Kidney (tissue), 14 donors: Measurements from ENCODE around the gene NGDN. TPM values are rescaled to one million over a fixed set of nuclear protein-coding genes. Genes with fewer than 3 reads are reported as not detected.

Experiments
- DNase-seq, 5 donors: peaks; one replicate each; pipeline ENCODE4 v3.0.0-alpha.2; 2013 to 2020
- FAIRE-seq: peaks from 2 replicates; lab custom pipeline; 2012; peaks lifted over from hg19 to GRCh38; lab: Jason Lieb, UNC
- H3K27ac ChIP-seq, 2 donors: one replicate each; pipeline ENCODE4 v1.7.0; 2013; ENCODE audit warnings: low read depth in 2 of 2, low read length in 2 of 2, inconsistent platforms in 1 of 2
- H3K27me3 ChIP-seq: one replicate; pipeline ENCODE4 v1.7.1; 2013; ENCODE audit warnings: low read length, inconsistent platforms; ENCODE audit not compliant: control insufficient read depth, insufficient read depth
- H3K36me3 ChIP-seq, 3 donors: one replicate each; pipeline versions ENCODE4 v1.7.0 to v1.7.1; 2013; ENCODE audit warnings: low read length in 3 of 3, control low read depth in 1 of 3, inconsistent platforms in 1 of 3; ENCODE audit not compliant: insufficient read depth in 3 of 3, control insufficient read depth in 2 of 3
- H3K4me1 ChIP-seq, 3 donors: one replicate each; pipeline versions ENCODE4 v1.7.0 to v1.7.1; 2013; ENCODE audit warnings: low read length in 3 of 3, inconsistent platforms in 1 of 3, low read depth in 1 of 3; ENCODE audit not compliant: control insufficient read depth in 2 of 3, insufficient read depth in 2 of 3
- H3K4me3 ChIP-seq, 3 donors: one replicate each; pipeline versions ENCODE4 v1.7.0 to v1.8.1; 2013; ENCODE audit warnings: low read length in 3 of 3, control low read depth in 1 of 3, inconsistent platforms in 1 of 3
- H3K9ac ChIP-seq, 3 donors: one replicate each; pipeline versions ENCODE4 v1.7.0 to v1.7.1; 2013; ENCODE audit warnings: low read length in 3 of 3, control low read depth in 1 of 3, inconsistent platforms in 1 of 3
- H3K9me3 ChIP-seq, 3 donors: one replicate each; pipeline versions ENCODE4 v1.7.0 to v1.7.1; 2013; ENCODE audit warnings: low read length in 3 of 3, control low read depth in 1 of 3, inconsistent platforms in 1 of 3; ENCODE audit not compliant: control insufficient read depth in 2 of 3, insufficient read depth in 1 of 3
- intact Hi-C: fragments of 100-400 bp; cut with DNase I; formaldehyde crosslinking; loops from one replicate; pipeline ENCODE4 v1.11.1; 2022
- polyA plus RNA-seq: library from polyadenylated mRNA; stranded (reverse); fragments of 350-450 nt; fragmentation: Illumina TruSeq; extraction: RNeasy Lipid Tissue Mini Kit (QIAGEN cat#74804); gene quantifications from one replicate; pipeline ENCODE4 v1.2.3, GENCODE V29; 2014; ENCODE audit warnings: low read depth, low replicate concordance; ENCODE audit not compliant: insufficient read depth
- total RNA-seq: library from RNA; stranded (reverse); fragmentation: NEBNext Ultra II Directional; extraction: Animal tissue kit (Norgen Biotek cat#: 25700); gene quantifications from one replicate; pipeline ENCODE4 v1.2.1, GENCODE V29; 2021
- TF ChIP-seq, protein P1 (sequence below): IDR thresholded peaks from 3 replicates; pipeline ENCODE4 v1.5.1; 2012; ENCODE audit warnings: mild to moderate bottlenecking, moderate library complexity, borderline replicate concordance; ENCODE audit not compliant: insufficient read depth; ENCODE audit errors: extremely low read depth
- donor health status: control.
- donor health status: control.
- donor health status: control.
- donor health status: control.
- donor health status: control.
- donor health status: DM: yes; HTN: yes; CAD: no.
- donor health status: Normal renal cell carcinoma (clear cell type).

The NGDN gene
- total and polyA plus RNA-seq, 2 donors from 2014 or later, result 35.6 to 37.6 TPM

DNA sequence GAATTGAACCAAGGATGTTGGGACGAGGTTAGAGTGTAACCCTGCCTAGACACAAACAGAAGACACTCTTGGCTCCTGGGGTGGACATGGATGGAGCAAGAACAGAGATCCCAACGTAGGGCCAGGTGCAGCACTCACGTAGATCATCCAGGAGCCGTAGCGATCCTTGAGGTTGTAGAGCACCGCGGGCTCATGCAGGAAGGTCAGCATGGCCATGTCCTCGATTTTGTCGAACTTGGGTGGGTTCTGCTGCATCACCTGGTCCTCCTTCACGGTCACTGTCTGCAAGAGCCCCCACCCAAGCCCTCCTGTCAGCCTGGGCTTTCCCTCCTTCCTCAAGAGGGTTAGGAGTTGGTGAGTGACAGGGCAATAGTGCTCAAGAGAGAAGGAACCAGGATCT is 36.6 kb upstream of the NGDN start:
- Histone ChIP-seq H3K27ac (no peak overlapping the region), H3K4me1 (peaks cover 0 to 7% (median 4%) of the 10 kb centered on the region in 3 donors), H3K27me3 (no peaks in the 10 kb centered on the region), H3K4me3 (no peak overlapping the region), H3K36me3 (no peaks in the 10 kb centered on the region), H3K9ac (no peak overlapping the region), H3K9me3 (no peaks in the 10 kb centered on the region)
- no peak for FAIRE-seq
- intact Hi-C loops, result no loop called here
- TF ChIP-seq, protein P1, sequence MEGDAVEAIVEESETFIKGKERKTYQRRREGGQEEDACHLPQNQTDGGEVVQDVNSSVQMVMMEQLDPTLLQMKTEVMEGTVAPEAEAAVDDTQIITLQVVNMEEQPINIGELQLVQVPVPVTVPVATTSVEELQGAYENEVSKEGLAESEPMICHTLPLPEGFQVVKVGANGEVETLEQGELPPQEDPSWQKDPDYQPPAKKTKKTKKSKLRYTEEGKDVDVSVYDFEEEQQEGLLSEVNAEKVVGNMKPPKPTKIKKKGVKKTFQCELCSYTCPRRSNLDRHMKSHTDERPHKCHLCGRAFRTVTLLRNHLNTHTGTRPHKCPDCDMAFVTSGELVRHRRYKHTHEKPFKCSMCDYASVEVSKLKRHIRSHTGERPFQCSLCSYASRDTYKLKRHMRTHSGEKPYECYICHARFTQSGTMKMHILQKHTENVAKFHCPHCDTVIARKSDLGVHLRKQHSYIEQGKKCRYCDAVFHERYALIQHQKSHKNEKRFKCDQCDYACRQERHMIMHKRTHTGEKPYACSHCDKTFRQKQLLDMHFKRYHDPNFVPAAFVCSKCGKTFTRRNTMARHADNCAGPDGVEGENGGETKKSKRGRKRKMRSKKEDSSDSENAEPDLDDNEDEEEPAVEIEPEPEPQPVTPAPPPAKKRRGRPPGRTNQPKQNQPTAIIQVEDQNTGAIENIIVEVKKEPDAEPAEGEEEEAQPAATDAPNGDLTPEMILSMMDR, result no peak
- peak in 1 of 5 donors; percentile 21 for DNase-seq

DNA sequence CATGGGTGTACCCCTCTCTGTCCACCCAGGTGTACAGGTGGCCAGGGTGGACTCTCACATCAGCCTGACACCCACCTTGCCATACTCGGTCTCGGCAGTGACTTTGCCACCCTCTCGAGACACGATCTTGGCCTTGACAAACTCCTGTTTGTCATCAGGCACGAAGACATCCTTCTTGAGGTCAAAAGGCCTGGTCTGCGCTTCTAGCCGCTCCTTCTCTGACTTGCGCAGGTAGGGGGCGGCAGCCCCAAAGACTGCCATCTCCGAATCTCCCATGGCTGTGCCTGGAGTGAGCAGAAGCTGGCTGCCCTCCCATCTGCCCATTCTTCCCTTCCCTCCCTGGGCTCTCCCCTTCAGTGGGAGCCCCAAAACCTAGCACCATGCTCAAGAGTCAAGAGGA is 36.0 kb upstream of the NGDN start:
- intact Hi-C loops, result no loop called here

DNA sequence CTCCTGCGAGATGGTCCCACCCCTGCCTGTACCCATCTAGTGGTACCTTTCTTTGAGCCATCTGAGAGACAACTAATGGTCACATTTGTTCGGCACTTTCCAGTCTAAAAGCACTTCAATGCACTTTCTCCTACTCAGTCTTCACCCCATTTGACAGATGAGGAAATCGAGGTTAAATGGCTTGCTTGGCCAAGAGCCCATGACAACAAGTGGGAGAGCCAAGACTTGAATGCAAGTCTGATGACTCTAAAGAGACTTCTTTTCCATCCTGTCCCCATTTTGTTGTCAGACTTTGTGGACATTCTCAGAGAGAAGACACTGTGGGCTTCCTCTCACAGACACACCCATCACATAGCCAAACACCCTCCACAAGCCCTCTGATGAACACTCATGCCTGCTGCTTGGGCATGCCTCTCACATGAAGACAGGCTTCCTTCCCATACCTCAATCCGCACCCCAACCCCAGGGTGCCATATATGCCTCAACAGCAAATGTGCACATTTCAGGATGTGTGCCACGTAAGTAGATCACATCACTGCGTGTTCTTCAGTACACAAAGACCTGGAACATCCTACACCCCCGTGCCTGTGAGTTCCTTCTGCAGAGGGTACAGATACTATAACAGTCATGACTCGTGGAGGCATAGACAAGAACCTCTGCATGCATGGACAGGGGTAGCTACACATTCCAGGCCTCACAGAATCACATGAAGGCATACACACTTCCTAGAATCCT is 34.8 kb upstream of the NGDN start:
- Histone ChIP-seq H3K36me3 (no peaks in the 10 kb centered on the region), H3K9ac (no peak overlapping the region), H3K4me1 (peaks cover 0 to 7% (median 4%) of the 10 kb centered on the region in 3 donors), H3K9me3 (no peaks in the 10 kb centered on the region), H3K4me3 (no peak overlapping the region), H3K27ac (no peak overlapping the region), H3K27me3 (no peaks in the 10 kb centered on the region)
- DNase-seq, result peak in 2 of 5 donors; percentile 6 to 22
- intact Hi-C loops, result no loop called here
- FAIRE-seq, result no peak
- TF ChIP-seq, protein P1, result no peak

More for the DNA sequence above, 36.0 kb upstream of the NGDN start:
- H3K27me3 ChIP-seq, result no peaks in the 10 kb centered on the region
- H3K4me3 ChIP-seq, result no peak overlapping the region
- H3K27ac ChIP-seq, result no peak overlapping the region
- H3K9me3 ChIP-seq, result no peaks in the 10 kb centered on the region
- DNase-seq (peak in 1 of 5 donors; percentile 24), FAIRE-seq (no peak)
- no peak overlapping the region for H3K9ac ChIP-seq
- H3K36me3 ChIP-seq, result no peaks in the 10 kb centered on the region
- TF ChIP-seq, protein P1, result no peak
- H3K4me1 ChIP-seq, result peaks cover 0 to 7% (median 4%) of the 10 kb centered on the region in 3 donors
